Activated CD4-positive, alpha-beta T cell treated with anti-CD3 and anti-CD28 coated beads, Interleukin-2, amount 50 U/mL, for 16 hours (primary cell): Measurements from ENCODE around the gene PTCH2.

Experiments used
- DNase-seq: peaks from one replicate; pipeline ENCODE4 v3.0.0-alpha.2; 2020

Gene PTCH2, protein sequence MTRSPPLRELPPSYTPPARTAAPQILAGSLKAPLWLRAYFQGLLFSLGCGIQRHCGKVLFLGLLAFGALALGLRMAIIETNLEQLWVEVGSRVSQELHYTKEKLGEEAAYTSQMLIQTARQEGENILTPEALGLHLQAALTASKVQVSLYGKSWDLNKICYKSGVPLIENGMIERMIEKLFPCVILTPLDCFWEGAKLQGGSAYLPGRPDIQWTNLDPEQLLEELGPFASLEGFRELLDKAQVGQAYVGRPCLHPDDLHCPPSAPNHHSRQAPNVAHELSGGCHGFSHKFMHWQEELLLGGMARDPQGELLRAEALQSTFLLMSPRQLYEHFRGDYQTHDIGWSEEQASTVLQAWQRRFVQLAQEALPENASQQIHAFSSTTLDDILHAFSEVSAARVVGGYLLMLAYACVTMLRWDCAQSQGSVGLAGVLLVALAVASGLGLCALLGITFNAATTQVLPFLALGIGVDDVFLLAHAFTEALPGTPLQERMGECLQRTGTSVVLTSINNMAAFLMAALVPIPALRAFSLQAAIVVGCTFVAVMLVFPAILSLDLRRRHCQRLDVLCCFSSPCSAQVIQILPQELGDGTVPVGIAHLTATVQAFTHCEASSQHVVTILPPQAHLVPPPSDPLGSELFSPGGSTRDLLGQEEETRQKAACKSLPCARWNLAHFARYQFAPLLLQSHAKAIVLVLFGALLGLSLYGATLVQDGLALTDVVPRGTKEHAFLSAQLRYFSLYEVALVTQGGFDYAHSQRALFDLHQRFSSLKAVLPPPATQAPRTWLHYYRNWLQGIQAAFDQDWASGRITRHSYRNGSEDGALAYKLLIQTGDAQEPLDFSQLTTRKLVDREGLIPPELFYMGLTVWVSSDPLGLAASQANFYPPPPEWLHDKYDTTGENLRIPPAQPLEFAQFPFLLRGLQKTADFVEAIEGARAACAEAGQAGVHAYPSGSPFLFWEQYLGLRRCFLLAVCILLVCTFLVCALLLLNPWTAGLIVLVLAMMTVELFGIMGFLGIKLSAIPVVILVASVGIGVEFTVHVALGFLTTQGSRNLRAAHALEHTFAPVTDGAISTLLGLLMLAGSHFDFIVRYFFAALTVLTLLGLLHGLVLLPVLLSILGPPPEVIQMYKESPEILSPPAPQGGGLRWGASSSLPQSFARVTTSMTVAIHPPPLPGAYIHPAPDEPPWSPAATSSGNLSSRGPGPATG

DNA sequence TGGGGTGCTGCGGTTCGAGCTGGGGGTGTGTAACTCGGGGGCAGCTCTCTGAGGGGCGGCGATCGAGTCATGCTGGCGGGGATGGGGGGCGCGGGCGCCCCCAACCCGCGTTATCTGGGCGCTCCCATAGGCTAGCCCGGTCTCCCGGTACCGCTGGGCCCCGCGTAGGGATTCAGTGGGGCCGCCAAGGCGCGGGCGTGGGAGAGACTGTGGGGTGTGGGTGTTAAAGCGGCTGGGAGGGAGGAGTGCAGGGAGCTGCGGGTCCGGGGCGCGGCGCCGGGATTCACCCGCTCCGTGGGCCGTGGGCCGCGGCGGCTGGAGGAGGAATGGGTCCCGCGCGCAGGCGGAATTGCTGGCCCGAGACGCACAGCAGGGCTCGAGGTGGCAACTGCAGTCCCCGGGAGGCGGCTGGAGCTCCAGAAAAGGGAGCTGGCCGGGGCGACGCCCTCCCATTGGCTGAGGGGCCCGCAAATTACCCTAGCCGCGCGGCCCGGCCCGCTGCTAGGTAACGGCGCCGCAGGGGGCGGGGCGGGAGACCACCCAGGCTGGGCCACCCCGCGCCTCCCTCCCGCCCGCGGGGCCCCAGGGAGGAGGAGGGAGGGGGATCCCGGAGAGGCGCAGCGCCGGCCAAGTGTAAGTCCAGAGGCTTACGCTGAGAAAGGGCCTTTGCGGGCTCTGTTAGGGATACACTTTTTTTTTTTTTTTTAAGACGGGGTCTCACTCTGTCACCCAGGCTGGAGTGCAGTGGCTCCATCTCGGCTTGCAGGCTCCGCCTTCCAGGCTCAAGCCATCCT, at the start of gene PTCH2:
PTCH2 (minus strand) TSS at position 392 of the 794 bp plus-strand sequence; CDS start at position 71, 321 bp downstream.
- DNase-seq: no peak

DNA sequence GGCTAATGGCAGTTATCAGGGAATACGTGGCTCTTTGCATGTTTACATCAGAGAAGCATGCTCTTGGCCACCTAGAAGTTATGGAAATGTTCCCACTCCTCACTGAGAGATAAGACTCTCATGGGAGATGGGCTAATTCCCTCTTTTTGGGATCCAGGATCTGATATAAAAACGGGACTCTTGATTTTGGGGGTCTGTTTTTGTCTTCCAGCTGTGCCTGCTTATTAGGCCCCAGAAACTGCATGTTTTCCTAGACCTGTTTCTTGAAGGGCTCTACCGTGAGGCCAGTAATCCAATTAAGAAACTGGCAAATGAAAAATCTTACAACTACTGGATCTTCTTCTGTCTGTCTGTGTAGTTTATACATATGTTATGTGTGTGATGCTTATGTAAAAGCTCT, 47.0 kb upstream of the PTCH2 start:
- DNase-seq: no peak

DNA sequence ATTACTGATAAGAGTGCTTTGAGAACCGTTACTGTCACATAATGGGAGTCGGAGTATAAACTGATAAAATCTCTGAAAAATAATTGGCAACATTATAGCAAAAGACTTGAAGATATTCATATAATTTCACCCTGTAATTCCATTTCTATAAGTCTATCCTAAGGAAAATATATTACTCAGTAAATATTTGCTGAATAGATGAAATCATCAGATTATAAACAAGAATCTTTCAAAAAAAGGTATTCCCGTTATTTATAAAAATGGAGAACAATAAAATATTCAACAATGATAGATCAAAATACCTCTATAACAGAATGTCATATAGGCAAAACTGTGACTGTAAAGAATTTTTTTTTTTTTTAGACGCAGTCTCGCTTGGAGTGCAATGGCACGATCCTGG, 42.4 kb upstream of the PTCH2 start:
- no peak for DNase-seq

DNA sequence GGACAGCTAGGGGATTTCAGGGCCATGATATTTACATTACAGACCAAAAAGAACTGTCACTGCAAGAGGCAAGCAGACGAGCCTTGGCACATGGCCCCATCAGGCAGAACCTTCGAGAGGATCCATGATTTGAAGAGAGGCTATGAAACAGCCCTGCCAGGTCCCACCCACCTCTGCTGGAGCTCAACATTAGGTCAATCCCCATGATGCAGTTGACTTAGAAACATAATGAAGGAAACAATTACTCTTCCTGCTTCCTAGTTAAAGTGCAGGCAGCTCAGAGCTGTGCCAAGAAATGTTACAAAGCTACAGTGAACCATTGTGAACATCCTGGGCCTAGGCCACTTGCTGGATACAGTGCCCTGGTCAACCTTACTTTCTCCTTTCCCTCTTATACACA, 41.7 kb upstream of the PTCH2 start:
- no peak for DNase-seq

DNA sequence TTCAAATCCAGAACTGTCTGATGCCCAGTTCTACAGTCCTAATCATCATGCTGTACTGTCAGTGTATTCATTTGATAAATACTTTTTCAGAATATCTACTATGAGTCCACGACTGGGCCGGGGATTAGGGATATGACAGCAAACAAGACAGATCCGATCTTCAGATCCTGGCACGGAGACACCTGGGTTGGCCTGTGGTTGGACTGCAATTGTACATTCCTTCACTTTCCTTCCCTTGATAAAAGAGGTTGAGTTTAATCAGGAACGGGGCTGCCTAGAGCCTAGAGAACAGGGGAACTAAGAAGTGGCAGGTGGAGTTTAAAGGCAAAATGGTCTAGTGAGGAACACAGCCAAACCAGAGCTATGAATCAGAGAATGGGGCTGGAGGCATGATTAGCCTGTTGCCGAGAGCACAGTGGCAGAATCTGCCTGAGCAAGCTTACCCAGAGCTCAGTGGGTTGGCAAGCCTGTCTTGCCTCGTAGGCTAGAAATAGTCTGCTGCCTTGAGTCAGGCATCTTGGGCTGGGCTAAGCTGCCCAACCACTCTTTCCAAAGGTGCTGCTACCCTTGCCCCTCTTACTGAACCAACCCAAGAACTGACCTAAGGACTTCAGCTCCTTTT, 38.1 kb upstream of the PTCH2 start:
- no peak for DNase-seq

DNA sequence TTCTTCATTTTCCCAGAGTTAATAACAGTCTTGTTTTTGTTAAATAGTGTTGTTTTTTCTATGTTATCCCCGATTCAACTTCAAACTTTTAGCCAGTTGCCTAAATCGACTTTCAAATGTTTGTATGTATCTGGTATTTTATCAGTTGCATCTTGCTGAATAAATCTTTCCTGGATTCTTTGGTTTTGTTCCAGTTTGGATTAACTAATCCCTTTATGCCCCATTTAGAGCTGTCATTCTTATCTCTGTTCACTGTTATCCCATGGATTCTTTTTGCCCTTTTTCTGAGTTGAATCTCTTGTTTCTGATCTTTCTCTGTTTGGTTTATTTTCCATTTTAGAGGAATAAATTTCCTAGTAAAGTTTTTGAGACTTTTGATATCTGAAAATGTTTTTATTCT, 31.1 kb upstream of the PTCH2 start:
- DNase-seq: no peak

DNA sequence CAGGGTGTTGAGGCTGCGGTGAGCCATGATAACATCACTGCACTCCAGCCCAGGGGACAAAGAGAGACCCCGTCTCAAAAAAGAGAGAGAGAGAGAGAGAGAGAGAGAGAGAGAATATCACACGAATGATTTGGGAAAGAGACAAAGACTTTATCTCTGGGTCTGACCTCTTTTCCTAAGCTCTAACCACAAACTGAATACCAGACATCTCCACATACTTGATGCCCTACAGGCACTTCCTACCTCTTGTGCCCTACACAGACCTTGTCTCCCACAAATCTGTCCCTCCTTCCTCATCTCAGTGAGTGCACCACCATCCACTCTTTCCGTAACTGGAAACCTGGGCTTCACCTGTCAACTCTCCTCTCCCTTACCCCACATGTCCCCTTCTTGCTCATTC, 27.0 kb upstream of the PTCH2 start:
- DNase-seq: no peak

DNA sequence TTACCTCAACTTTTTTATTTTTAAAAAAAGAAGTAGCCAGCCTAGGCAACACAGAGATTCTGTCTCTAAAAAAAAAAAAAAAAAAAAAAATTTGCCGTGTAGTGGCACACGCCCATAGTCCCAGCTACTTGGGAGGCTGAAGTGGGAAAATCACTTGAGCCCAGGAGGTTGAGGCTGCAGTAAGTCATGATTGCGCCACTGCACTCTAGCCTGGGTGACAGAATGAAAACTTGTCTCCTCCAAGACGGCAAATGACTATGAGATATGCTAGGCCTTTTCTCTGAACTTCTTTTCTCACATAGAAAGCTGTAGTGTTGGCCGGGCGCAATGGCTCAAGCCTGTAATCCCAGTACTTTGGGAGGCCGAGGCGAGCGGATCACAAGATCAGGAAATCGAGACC, 24.7 kb upstream of the PTCH2 start:
- no peak for DNase-seq

DNA sequence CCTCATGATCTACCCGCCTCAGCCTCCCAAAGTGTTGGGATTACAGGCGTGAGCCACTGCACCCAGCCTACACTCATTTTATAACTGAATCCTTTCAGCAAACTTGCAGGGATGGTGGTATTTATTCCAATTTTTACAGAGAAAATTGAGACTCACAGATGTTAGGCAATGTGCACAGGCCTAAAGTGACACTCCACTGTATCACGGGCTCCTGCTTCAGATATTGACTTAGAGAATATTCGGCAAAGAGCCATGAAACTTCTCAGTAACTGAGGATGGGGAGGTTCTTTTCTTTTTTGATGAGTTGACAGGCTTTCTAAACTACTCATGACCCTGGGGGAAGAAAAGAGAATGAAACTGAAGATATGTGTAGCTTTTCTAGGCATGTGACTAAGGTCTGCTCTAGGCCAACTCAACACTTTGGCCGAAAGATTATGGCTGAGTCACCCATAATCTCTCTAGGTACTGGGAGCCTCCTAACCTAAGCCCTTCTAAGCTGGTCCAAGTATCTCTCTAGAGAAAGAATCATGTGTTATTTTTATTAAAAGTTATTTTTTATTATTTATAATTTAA, 19.9 kb upstream of the PTCH2 start:
- DNase-seq: no peak

DNA sequence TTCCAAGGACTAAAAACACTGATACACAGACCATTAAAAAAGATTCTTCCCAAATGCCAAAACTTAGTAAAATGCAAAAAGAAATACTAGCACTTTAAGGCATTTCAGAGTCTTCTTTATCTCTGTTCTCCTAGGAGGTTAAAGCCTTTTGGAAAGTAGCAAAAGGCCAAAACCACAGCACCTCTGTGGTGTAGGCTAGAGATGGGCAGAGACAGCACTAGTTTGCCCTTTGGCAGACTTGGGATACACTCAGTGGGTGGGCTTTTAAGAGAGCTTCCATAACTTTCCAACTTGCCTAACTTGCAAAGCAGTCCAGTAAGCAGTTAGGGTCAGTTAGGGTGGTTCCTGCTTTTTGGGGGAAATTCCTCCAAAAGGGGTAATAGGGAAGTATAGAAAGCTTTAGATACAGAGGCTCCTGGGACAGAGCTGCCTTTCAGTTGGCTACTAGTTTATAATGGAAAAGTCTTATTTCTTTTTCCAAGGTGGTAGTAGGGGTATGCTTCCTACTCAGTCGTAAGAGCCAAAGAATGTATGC, 17.9 kb upstream of the PTCH2 start:
- DNase-seq: no peak

DNA sequence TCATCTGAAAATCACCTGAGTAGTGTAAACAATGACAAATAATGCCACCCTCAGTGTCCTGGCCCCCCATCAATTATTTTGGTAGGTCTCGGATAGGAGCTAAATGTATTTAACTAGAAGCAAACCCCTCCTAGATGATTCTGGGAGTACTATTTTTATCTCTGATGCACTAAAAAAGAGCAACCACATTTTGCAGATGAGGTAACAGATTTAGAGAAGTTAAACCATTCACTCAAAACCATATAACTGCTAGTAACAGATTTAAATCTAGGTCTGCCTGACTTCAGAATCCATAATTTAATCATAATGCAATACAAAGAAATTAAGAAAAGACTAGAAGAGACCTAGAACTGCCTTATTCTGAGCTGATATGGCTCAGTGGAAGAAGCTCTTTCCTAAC, 17.3 kb upstream of the PTCH2 start:
- no peak for DNase-seq

DNA sequence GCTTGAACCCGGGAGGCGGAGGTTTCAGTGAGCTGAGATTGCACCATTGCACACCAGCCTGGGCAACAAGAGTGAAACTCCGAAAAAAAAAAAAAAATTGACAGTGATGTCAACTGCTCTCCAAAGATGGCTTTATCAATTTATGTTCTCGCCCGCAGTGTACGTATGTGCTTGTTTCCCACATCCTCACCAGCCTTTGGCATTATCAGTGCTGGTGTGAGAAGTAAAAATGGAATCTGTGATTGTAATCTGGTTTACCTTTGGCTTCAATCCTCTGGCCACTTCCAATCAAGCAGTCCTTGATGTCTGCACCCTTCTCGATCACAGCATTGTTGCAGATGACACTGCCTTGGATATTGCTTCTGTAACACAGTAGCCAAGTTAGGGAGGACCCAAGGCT, 14.4 kb upstream of the PTCH2 start:
- DNase-seq: no peak

DNA sequence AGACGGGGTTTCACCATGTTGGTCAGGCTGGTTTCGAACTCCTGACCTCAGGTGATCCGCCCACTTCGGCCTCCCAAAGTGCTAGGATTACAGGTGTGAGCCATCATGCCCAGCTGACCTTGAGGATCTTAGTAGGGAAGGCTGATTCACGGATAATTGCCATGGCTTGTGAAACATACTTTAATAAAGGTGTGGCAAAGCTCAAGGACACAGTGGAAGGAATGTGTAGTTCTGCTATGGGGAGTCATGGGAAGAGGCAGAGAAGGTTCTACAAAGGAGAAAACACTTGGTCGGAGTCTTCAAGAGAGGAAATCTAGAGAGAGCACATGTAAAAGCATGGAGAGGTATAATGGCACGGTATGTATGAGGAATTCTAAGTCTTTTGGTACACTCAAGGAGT, 12.7 kb upstream of the PTCH2 start:
- no peak for DNase-seq

DNA sequence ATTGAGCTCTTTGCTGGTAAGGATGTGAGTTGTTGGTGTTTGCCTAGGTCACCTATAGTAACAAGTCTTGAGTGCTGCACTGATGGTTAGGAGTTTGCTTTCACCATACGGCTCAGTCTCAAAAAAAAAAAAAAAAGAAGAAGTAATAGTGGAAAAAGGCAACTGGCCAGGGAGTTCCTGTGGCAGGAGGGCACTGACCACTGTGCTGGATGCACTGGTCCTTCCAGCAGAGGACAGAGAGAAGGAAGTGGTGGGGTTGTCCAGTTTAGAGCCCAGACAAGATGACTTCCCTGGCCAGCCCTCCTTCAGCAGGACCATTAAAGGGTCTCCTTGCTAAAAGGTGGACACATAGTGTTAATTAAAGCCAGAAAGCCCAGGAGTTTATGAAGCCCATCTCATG, 11.9 kb upstream of the PTCH2 start:
- no peak for DNase-seq

DNA sequence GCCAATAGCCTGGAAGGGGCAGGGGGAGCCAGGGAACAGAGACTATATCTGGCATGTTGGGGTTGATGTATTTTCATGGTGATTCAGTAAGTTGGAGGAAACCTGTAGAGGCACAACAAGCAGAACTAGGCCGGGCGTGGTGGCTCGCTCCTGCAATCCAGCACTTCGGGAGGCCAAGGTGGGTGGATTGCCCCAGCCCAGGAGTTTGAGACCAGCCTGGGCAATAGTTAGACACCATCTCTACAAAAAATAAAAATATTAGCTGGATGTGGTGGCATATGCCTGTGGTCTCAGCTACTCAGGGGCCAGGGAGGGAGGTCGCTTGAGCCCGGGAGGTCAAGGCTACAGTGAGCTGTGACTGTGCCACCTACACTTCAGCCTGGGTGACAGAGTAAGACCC, 10.1 kb upstream of the PTCH2 start:
- DNase-seq: no peak

DNA sequence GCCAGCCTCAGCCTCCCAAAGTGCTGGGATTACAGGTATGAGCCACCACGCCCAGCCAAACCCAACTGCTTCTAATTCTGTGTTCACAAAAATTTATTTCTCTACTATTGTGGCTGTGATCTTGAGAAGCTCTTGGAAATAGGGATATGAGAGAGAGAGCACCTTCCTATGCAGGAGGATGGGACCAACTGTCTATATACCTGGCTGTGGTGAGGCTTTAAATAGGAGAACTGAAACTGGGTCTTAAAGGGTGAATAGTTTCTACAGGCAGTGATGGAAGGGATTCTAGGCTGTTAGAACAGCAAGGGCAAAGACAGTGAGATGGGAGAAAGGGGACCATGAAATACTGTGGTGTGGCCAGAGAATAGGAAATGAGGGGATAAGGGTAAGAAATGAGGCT, 8.3 kb upstream of the PTCH2 start:
- no peak for DNase-seq

DNA sequence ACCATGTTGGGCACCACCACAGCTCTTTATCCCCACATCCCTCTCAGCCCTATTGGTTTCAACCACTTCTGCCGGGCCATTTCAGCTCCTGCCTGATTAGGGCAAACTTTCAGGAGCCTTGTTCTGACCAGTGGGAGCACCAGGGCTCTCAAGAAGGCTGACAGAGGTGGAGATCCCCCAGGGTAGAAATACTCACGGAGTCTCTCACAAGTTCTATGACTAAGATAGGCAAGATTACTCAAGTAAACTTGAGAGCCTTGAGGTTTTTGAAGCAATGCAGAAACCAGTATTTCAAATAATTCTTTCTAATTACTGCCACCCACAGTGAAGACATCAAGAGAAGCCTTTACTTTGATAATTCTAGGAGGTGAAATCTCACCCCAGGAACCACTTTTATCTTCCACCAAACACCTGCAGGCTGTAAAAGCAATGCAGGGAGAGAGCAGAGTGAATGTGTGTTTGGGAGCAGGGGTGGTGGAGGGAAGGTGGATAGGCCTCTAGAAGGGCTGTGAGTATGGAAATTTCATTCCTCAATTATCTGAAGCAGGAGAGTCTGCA, 6.6 kb upstream of the PTCH2 start:
- no peak for DNase-seq

DNA sequence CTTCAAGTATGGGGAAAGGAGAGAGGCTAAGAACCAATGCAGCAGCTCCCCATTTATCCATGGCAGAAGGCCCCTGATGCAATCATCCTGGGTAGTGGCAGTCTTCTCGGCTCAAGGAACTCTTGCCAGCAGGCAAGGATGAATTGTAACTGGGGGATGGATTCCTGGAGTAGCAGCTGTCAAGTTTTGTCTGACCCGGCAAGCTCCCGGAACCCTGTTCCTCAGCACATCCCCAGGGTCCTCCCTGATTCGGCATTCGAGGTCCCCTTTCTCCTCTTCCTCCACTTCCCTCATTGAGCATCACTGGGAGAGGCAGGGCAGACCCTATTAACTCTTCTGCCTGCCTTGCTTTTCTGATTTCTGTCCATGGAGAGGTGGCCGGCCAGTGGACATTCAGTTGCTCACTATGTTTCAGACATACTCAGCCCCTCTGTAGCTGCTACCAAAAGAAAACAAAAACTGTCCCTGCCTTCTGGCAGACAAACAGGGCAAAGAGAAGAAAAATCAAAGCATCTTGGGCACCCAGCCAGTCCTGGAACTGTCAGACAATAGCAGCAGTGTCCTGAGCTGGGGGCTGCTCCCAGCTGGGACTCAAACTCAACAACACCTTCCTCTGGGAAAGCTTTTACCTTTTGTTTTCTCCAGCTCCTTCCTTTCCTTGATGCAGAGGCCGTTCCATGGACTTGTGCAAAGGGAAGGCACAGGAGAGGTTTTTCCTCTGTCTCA, 5.6 kb upstream of the PTCH2 start:
- DNase-seq: no peak

DNA sequence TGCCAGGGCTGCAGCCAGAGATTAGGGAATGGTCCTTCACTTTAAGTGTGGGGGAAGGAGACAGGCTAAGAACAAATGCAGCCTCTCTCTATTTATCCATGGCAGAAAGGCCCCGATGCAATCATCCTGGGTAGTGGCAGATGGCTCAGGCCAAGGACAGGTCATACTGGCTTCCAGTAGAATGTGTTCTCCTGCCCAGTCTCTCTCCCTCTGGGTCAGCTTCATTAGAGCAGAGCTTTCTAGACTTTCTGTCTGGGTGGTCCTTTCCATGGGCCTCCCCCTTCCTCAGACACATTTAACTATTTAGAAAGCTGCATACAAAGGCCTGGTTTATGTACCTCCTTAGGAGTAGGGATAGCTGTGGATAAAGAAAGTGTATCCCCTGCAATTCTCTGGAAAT, 4.8 kb upstream of the PTCH2 start:
- no peak for DNase-seq

DNA sequence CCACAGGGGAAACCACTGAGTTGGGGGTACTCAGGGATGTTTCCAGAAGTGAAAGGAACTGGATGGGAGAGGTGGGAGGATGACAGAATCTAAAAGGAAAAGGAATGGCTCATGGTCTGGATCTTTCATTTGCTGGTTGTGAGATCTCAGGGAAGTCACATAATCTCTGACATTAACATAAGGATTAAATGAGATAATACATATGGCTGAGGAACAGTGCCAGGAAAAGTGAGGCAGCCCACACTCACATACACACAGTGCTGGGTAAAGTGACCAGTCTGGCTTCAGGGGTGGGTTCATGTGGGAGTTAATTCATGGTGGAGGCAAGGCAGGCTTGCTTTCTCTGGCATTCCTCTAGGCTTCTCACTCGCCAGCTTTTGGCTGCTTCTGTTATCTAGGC, 3.9 kb upstream of the PTCH2 start:
- no peak for DNase-seq

DNA sequence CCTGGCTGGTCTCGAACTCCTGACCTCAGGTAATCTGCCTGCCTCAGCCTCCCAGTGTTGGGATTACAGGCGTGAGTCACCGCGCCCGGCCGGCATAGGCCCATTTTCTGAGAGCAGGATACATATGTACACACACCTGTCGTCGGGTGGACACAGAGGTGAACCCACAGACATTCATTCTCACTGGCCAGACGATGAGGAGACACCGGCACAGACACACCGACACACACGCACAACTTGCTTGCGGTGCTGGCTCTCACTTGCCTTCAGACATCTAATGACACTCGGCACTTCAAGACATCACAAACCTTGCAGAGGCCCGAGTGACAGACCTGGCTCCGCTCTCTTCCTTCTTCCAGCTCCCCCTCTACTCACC, 579 bp downstream of the PTCH2 start:
- DNase-seq: no peak
